HG02938 (cell line): ENCODE measurements around the gene CHST8.

Experiments used
- ATAC-seq: cut with Tn5 transposase; IDR thresholded peaks from one replicate; pipeline ENCODE4 v1.9.1; 2021; ENCODE audit warnings: mild to moderate bottlenecking, moderate library complexity; ENCODE audit not compliant: unreplicated experiment

The CHST8 gene

GRCh38 chr19:33756177-33756576 is 134.4 kb downstream of the CHST8 start:
- ATAC-seq = no peak

- ATAC-seq = no peak
These were observed 136.8 kb downstream of the CHST8 start for GRCh38 chr19:33758541-33759013.

GRCh38 chr19:33759356-33759755 is 137.6 kb downstream of the CHST8 start:
- ATAC-seq = no peak

- ATAC-seq = no peak
These were observed 142.0 kb downstream of the CHST8 start for GRCh38 chr19:33763633-33764371.

GRCh38 chr19:33766623-33767022 is 144.9 kb downstream of the CHST8 start:
- ATAC-seq = no peak

- ATAC-seq = no peak
These were observed 146.2 kb downstream of the CHST8 start for GRCh38 chr19:33767898-33768413.

- ATAC-seq = no peak
These were observed 147.5 kb downstream of the CHST8 start for GRCh38 chr19:33769208-33769607.

GRCh38 chr19:33770107-33770506 is 148.4 kb downstream of the CHST8 start:
- ATAC-seq = no peak

GRCh38 chr19:33771384-33772101 is 149.8 kb downstream of the CHST8 start:
- no peak for ATAC-seq

- ATAC-seq = no peak
These were observed 150.5 kb downstream of the CHST8 start for GRCh38 chr19:33772102-33772857.

- ATAC-seq = no peak
These were observed 151.1 kb downstream of the CHST8 start for GRCh38 chr19:33772858-33773180.

GRCh38 chr19:33773704-33774624 is 152.2 kb downstream of the CHST8 start:
- no peak for ATAC-seq

- no peak for ATAC-seq
These were observed 153.0 kb downstream of the CHST8 start for GRCh38 chr19:33774751-33775150.

GRCh38 chr19:33775731-33776487 is 154.2 kb downstream of the CHST8 start:
- ATAC-seq = no peak

- ATAC-seq = no peak
These were observed 155.6 kb downstream of the CHST8 start for GRCh38 chr19:33777351-33777750.

- no peak for ATAC-seq
These were observed 156.0 kb downstream of the CHST8 start for GRCh38 chr19:33777753-33778088.

- peak; percentile 67 for ATAC-seq
These were observed 156.5 kb downstream of the CHST8 start for GRCh38 chr19:33778089-33778791.

GRCh38 chr19:33779849-33780248 is 158.1 kb downstream of the CHST8 start:
- ATAC-seq = no peak

- no peak for ATAC-seq
These were observed 158.5 kb downstream of the CHST8 start for GRCh38 chr19:33780251-33780650.
